Measurements from ENCODE around the gene MYO5A.

MYO5A gene

GRCh38 chr15:52284164-52284563 is 244.5 kb downstream of the MYO5A start:
- DNase-seq = no peak

- no peak for DNase-seq
These were observed 245.4 kb downstream of the MYO5A start for GRCh38 chr15:52283281-52283680.

- DNase-seq = no peak
These were observed 246.3 kb downstream of the MYO5A start for GRCh38 chr15:52282418-52282817.

- no peak for DNase-seq
These were observed 247.3 kb downstream of the MYO5A start for GRCh38 chr15:52281085-52282035.

GRCh38 chr15:52280326-52281084 is 248.2 kb downstream of the MYO5A start:
- no peak for DNase-seq

DNA sequence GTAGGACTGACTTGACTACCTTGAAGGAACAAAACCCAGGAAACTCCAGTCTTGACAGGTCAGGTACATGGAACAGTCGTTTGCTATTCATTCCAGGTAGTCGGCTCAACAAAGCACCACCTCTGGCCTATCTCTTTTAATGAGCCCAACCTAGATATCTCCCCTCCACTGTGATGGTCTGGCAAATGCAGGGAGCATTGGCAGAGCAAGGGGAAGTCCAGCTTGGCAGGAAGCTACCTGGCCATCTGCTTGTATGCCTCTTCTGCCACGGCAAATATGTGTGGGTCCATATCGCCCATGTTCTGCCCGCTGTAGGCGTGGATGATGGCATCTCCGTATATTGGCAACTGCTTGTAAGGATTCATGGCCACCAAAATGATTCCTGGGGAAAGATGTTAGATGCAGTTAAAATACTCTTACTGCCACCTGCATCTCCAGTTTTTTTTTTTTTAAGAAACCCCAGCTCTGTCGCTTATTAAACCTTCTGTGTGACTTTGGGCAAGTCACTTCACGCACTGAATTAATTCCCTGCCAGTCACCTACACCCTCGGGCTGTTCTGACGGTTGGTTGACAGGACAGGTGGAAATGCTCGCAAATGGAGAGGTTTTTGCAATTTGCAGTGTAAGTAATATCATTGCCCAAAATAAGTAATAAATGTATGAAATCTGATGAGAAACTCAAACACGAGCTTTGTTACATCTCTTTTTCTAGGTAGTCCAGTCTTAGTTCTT is 249.9 kb downstream of the MYO5A start:
- no peak for DNase-seq

DNA sequence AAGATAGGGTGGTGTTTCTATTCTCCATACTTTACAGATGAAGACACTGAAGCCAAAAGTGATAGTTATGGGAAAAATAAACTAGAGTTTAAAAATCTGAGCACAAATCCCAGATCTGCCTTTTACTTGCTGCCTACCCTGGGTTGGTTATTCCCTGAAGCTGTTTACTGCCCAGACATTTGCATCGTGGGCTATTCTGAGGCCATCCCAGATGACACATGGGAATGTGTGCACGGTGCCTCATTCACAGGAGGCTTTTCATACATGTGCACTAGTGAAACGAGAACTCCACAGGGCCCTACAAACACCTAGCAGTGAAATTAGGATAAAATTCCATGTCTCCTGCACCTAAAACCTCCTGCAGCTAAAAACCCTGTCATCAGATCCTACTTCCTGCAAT is 250.5 kb downstream of the MYO5A start:
- DNase-seq = no peak

GRCh38 chr15:52277575-52277974 is 251.1 kb downstream of the MYO5A start:
- DNase-seq = no peak

GRCh38 chr15:52276256-52276770 is 252.4 kb downstream of the MYO5A start:
- no peak for DNase-seq

- no peak for DNase-seq
These were observed 265.0 kb downstream of the MYO5A start for GRCh38 chr15:52263563-52264282.

GRCh38 chr15:52262364-52262763 is 266.3 kb downstream of the MYO5A start:
- DNase-seq = no peak

- no peak for DNase-seq
These were observed 267.0 kb downstream of the MYO5A start for GRCh38 chr15:52261498-52262242.

DNA sequence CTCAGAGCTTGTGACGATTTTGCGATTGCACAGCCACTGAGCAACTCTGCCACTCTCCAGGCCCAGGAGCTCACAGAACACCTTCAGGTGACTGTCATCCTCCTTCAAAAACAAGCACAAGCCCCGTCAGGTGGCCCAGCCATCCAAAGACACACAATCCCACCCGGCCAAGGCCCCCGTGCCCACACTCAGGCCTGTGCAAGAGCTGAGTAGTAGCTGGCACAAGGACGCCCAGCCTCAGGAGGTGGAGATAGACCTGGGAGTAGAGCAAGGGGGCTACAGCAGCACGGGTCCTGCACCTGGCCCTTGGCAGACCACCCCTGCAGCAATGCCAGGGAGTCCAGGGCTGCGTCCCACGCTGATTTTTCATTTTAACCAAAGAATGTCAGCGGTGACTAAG is 267.7 kb downstream of the MYO5A start:
- DNase-seq = no peak

DNA sequence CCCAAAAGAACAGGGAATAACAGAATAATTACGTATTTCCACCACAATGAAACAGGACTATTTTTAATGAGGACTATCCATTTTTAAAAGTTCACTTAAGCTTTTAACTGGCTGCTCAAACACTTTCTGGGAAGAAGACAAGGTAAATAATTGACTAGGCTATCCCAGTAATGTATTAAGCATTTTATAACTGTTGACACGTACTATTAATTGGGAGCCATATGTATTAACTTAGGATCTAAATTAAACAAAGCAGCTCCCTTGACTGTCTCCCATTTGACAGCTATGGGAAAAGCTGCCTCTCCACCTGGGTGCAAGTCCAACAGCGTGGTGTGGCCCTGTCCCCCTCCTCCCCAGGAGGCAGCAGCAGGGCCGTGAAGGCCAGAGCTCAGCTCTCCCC is 269.2 kb downstream of the MYO5A start:
- no peak for DNase-seq

DNA sequence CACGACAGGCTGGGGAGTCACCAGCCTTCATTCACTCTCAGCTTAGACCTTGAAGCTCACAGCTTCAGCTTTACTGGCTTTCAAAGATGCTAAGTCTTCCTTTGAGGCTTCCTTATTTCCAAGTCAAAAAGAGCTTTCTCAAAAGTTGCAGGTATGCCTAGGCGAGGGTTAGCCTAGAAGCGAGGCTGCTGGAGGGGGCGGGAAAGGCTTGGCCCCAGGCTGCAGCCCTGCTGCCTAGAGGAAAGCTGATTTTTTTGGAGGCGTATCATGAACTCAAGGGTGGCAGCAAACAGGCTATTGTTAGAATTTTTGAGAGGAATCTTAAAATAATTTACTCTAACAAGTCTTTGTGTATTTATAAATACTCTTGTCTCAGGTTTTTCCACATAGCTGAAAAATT is 270.2 kb downstream of the MYO5A start:
- no peak for DNase-seq

- DNase-seq = no peak
These were observed 271.0 kb downstream of the MYO5A start for GRCh38 chr15:52257734-52258062.

All from effector CD8-positive, alpha-beta T cell (primary cell).